Right renal cortex interstitium (tissue), 3 donors: ENCODE results near the gene EDAR. TPM values are rescaled to one million over a fixed set of nuclear protein-coding genes. Genes with fewer than 3 reads are reported as not detected.

Experiments used
- DNase-seq, 3 donors: peaks; one replicate each; pipeline ENCODE4 v3.0.0-alpha.2; 2013; ENCODE audit warnings: low read depth in 3 of 3, low spot score in 2 of 3
- polyA plus RNA-seq, 3 donors: library from polyadenylated mRNA; unstranded; fragments of 120-200 nt; gene quantifications; one replicate each; pipeline ENCODE4 v1.2.1, GENCODE V29; 2013; ENCODE audit not compliant: insufficient read length in 3 of 3

Gene EDAR
- polyA plus RNA-seq, 3 donors = 2.8 to 3.0 (median 3.0) TPM

GRCh38 chr2:108870069-108870644 is 118.9 kb downstream of the EDAR start:
- DNase-seq = no peak

GRCh38 chr2:108869542-108869941 is 119.5 kb downstream of the EDAR start:
- DNase-seq = no peak

GRCh38 chr2:108868911-108869310 is 120.1 kb downstream of the EDAR start:
- DNase-seq = no peak

GRCh38 chr2:108866041-108866440 is 123.0 kb downstream of the EDAR start:
- DNase-seq = no peak

- no peak for DNase-seq
Measured at GRCh38 chr2:108858894-108859293, 130.1 kb downstream of the EDAR start.

- no peak for DNase-seq
Measured at GRCh38 chr2:108855194-108855593, 133.8 kb downstream of the EDAR start.

GRCh38 chr2:108854484-108854883 is 134.5 kb downstream of the EDAR start:
- DNase-seq = no peak

GRCh38 chr2:108853421-108853820 is 135.6 kb downstream of the EDAR start:
- DNase-seq = no peak

GRCh38 chr2:108852375-108852774 is 136.6 kb downstream of the EDAR start:
- DNase-seq = no peak

GRCh38 chr2:108847000-108847399 is 142.0 kb downstream of the EDAR start:
- no peak for DNase-seq

GRCh38 chr2:108845923-108846322 is 143.1 kb downstream of the EDAR start:
- DNase-seq = no peak

Other genes with a start within 250 kb of the EDAR start
- 10 to 100 TPM; 16.3 to 17.3 (median 16.4) TPM for gene CCDC138, start 202.4 kb downstream of the EDAR start, polyA plus RNA-seq
- 1 to 10 TPM; 4.3 to 4.5 (median 4.3) TPM for gene SH3RF3, start 140.0 kb upstream of the EDAR start, polyA plus RNA-seq